Cardiac muscle cell (in vitro differentiated cells and primary cell): ENCODE results near the gene NCOA7. TPM values are rescaled to one million over a fixed set of nuclear protein-coding genes. Genes with fewer than 3 reads are reported as not detected.

ENCODE experiments used
- DNase-seq, 2 donors: peaks; one replicate each; pipeline versions ENCODE4 v3.0.0 to v3.0.0-alpha.2; 2010 to 2017; ENCODE audit warnings: low read depth in 1 of 2, low spot score in 1 of 2
- H3K27ac ChIP-seq: fragments of 200-600 bp; sonication (generic); 2 replicates; pipeline ENCODE4 v1.5.1; 2016
- H3K27me3 ChIP-seq: fragments of 200-600 bp; sonication (generic); 2 replicates; pipeline ENCODE4 v1.6.0; 2016; ENCODE audit warnings: control low read depth
- H3K36me3 ChIP-seq: fragments of 200-600 bp; sonication (generic); 2 replicates; pipeline ENCODE4 v1.5.1; 2016; ENCODE audit warnings: control low read depth
- H3K4me1 ChIP-seq: fragments of 200-600 bp; sonication (generic); 2 replicates; pipeline ENCODE4 v1.8.1; 2017; ENCODE audit warnings: low read depth, mild to moderate bottlenecking, mixed run types
- H3K4me3 ChIP-seq: fragments of 200-600 bp; sonication (generic); 2 replicates; pipeline ENCODE4 v1.5.1; 2016; ENCODE audit warnings: mild to moderate bottlenecking
- H3K9me3 ChIP-seq: fragments of 200-600 bp; sonication (generic); 2 replicates; pipeline ENCODE4 v1.5.1; 2017; ENCODE audit warnings: low read depth, mild to moderate bottlenecking, control low read depth
- CTCF ChIP-seq: IDR thresholded peaks from 2 replicates; pipeline ENCODE4 v1.5.1; 2012; ENCODE audit warnings: low read depth, mild to moderate bottlenecking, low read length
- polyA plus RNA-seq: library from polyadenylated mRNA; unstranded; fragments of >200 nt; fragmentation: Nextera tagmentation; extraction: Ambion mirVana; gene quantifications from 2 replicates; pipeline ENCODE4 v1.2.1, GENCODE V29; 2016
- total RNA-seq: library from RNA; depleted of rRNA; stranded (reverse); fragments of >200 nt; gene quantifications from 2 replicates; pipeline ENCODE4 v1.2.3, GENCODE V29; 2016

The NCOA7 gene
- total and polyA plus RNA-seq, 2 experiments from 2014 or later, result 4.2 to 5.8 TPM

GRCh38 chr6:125939791-125940190 is 149.0 kb downstream of the NCOA7 start:
- Histone ChIP-seq H3K4me1 (peaks cover 8% of the 10 kb centered on the region), H3K36me3 (no peaks in the 10 kb centered on the region), H3K27me3 (no peaks in the 10 kb centered on the region), H3K27ac (no peak overlapping the region), H3K9me3 (no peaks in the 10 kb centered on the region), H3K4me3 (no peak overlapping the region)
- DNase-seq, result no peak
- TF ChIP-seq CTCF, result no peak

GRCh38 chr6:125940247-125941041 is 149.7 kb downstream of the NCOA7 start:
- no peak for TF ChIP-seq CTCF
- Histone ChIP-seq H3K36me3 (no peaks in the 10 kb centered on the region), H3K9me3 (no peaks in the 10 kb centered on the region), H3K4me3 (no peak overlapping the region), H3K4me1 (peaks cover 13% of the 10 kb centered on the region), H3K27ac (no peak overlapping the region), H3K27me3 (no peaks in the 10 kb centered on the region)
- DNase-seq, result peak in 1 of 2 donors; percentile 32

GRCh38 chr6:125942672-125943527 is 152.1 kb downstream of the NCOA7 start:
- no peak overlapping the region for H3K27ac ChIP-seq
- H3K4me1 ChIP-seq, result peaks cover 21% of the 10 kb centered on the region
- H3K36me3 ChIP-seq, result no peaks in the 10 kb centered on the region
- peak in 1 of 2 donors; percentile 41 for DNase-seq
- H3K27me3 ChIP-seq, result no peaks in the 10 kb centered on the region
- no peaks in the 10 kb centered on the region for H3K9me3 ChIP-seq
- TF ChIP-seq CTCF, result no peak
- H3K4me3 ChIP-seq, result no peak overlapping the region

GRCh38 chr6:125943528-125944433 is 153.0 kb downstream of the NCOA7 start:
- H3K4me1 ChIP-seq, result peaks cover 21% of the 10 kb centered on the region
- H3K27ac ChIP-seq, result no peak overlapping the region
- DNase-seq, result no peak
- no peak overlapping the region for H3K4me3 ChIP-seq
- H3K36me3 ChIP-seq, result no peaks in the 10 kb centered on the region
- H3K27me3 ChIP-seq, result no peaks in the 10 kb centered on the region
- H3K9me3 ChIP-seq, result no peaks in the 10 kb centered on the region
- TF ChIP-seq CTCF, result no peak

GRCh38 chr6:125944434-125944816 is 153.7 kb downstream of the NCOA7 start:
- Histone ChIP-seq H3K4me1 (peaks cover 21% of the 10 kb centered on the region), H3K27me3 (no peaks in the 10 kb centered on the region), H3K9me3 (no peaks in the 10 kb centered on the region), H3K4me3 (no peak overlapping the region), H3K27ac (no peak overlapping the region), H3K36me3 (no peaks in the 10 kb centered on the region)
- DNase-seq, result peak in 1 of 2 donors; percentile 91
- TF ChIP-seq CTCF, result no peak
